NCI-H345 treated with DMSO at 0.1 percent for 48 hours (cell line): ENCODE data around the gene SRSF2.
A peak's percentile ranks its signal among the peaks of the same experiment; 100 is the strongest.
"Not testable (repeated sequence)": the region's sequence is repeated elsewhere in the genome, so short reads cannot be mapped to it uniquely, and the experiment has no call there.

ENCODE experiments used
- DNase-seq: peaks from one replicate; lab custom pipeline; 2025; ENCODE audit not compliant: unreplicated experiment; lab: John Stamatoyannopoulos, UW

The SRSF2 gene

GRCh38 chr17:76702076-76702475, 35.1 kb downstream of the SRSF2 start:
- no peak for DNase-seq

- no peak for DNase-seq
These were observed 35.6 kb downstream of the SRSF2 start for GRCh38 chr17:76701471-76701967.

- DNase-seq: no peak
These were observed 36.3 kb downstream of the SRSF2 start for GRCh38 chr17:76700617-76701470.

GRCh38 chr17:76700270-76700616, 36.9 kb downstream of the SRSF2 start:
- DNase-seq: no peak

- DNase-seq: not testable (repeated sequence)
These were observed 38.6 kb downstream of the SRSF2 start for GRCh38 chr17:76698466-76698977.

GRCh38 chr17:76697702-76698465, 39.2 kb downstream of the SRSF2 start:
- peak; percentile 75 for DNase-seq

GRCh38 chr17:76696763-76697701, 40.1 kb downstream of the SRSF2 start:
- DNase-seq: no peak

GRCh38 chr17:76695059-76695831, 41.9 kb downstream of the SRSF2 start:
- no peak for DNase-seq

GRCh38 chr17:76691379-76692191, 45.5 kb downstream of the SRSF2 start:
- no peak for DNase-seq

GRCh38 chr17:76690596-76691280, 46.4 kb downstream of the SRSF2 start:
- DNase-seq: no peak

GRCh38 chr17:76689859-76690258, 47.3 kb downstream of the SRSF2 start:
- no peak for DNase-seq

GRCh38 chr17:76688165-76688622, 48.9 kb downstream of the SRSF2 start:
- no peak for DNase-seq

- no peak for DNase-seq
These were observed 49.6 kb downstream of the SRSF2 start for GRCh38 chr17:76687298-76688164.

- no peak for DNase-seq
These were observed 50.4 kb downstream of the SRSF2 start for GRCh38 chr17:76686538-76687297.

GRCh38 chr17:76685846-76686245, 51.3 kb downstream of the SRSF2 start:
- DNase-seq: no peak

GRCh38 chr17:76685366-76685765, 51.8 kb downstream of the SRSF2 start:
- DNase-seq: no peak

- DNase-seq: no peak
These were observed 52.4 kb downstream of the SRSF2 start for GRCh38 chr17:76684756-76685155.
